GM23338 (cell line): ENCODE measurements around the gene RAB36. TPM values are rescaled to one million over a fixed set of nuclear protein-coding genes. Genes with fewer than 3 reads are reported as not detected.

ENCODE experiments used
- ATAC-seq: fragments of 200-7000 bp; cut with Tn5 transposase; 3 replicates; pipeline ENCODE4 v1.9.1; 2020
- DNase-seq: peaks from one replicate; pipeline ENCODE4 v3.0.0-alpha.2; 2015; ENCODE audit warnings: low spot score
- H2AFZ ChIP-seq: fragments of 200-600 bp; sonication (generic); 2 replicates; pipeline ENCODE4 v1.8.0; 2016; ENCODE audit warnings: antibody characterized with exemption, mild to moderate bottlenecking, moderate library complexity
- H3F3A ChIP-seq: fragments of 200-600 bp; sonication (generic); replicated peaks from 2 replicates; pipeline ENCODE4 v1.8.0; 2017; ENCODE audit warnings: antibody characterized with exemption, mixed run types, low read depth
- H3K27ac ChIP-seq: fragments of 200-600 bp; sonication (generic); 2 replicates; pipeline ENCODE4 v1.6.1; 2016; ENCODE audit warnings: low read depth
- H3K27me3 ChIP-seq: fragments of 200-600 bp; sonication (generic); 2 replicates; pipeline ENCODE4 v1.8.0; 2016; ENCODE audit warnings: mild to moderate bottlenecking, mixed run types, moderate library complexity; ENCODE audit not compliant: insufficient read depth
- H3K36me3 ChIP-seq: fragments of 200-600 bp; sonication (generic); 2 replicates; pipeline ENCODE4 v1.8.0; 2016; ENCODE audit warnings: mild to moderate bottlenecking; ENCODE audit not compliant: insufficient read depth
- H3K4me1 ChIP-seq: fragments of 200-600 bp; sonication (generic); 2 replicates; pipeline ENCODE4 v1.8.0; 2016; ENCODE audit warnings: mild to moderate bottlenecking, moderate library complexity; ENCODE audit not compliant: insufficient read depth
- H3K4me2 ChIP-seq: fragments of 200-600 bp; sonication (generic); 2 replicates; pipeline ENCODE4 v1.7.1; 2017; ENCODE audit warnings: mixed run types
- H3K4me3 ChIP-seq: fragments of 200-600 bp; sonication (generic); 2 replicates; pipeline ENCODE4 v1.6.1; 2016; ENCODE audit warnings: mixed run types
- H3K79me2 ChIP-seq: fragments of 200-600 bp; sonication (generic); replicated peaks from 2 replicates; pipeline ENCODE4 v1.8.0; 2017; ENCODE audit warnings: mild to moderate bottlenecking; ENCODE audit not compliant: insufficient read depth
- H3K9me2 ChIP-seq: fragments of 200-600 bp; sonication (generic); 2 replicates; pipeline ENCODE4 v1.8.0; 2017; ENCODE audit not compliant: insufficient read depth
- H4K20me1 ChIP-seq: fragments of 200-600 bp; sonication (generic); replicated peaks from 2 replicates; pipeline ENCODE4 v1.8.0; 2017; ENCODE audit warnings: mild to moderate bottlenecking; ENCODE audit not compliant: insufficient read depth
- H3K27ac Mint-ChIP-seq: 2 replicates; pipeline ENCODE4 v1.8.0; 2020; ENCODE audit warnings: inconsistent platforms, mild to moderate bottlenecking, moderate library complexity, mixed read lengths
- H3K27me3 Mint-ChIP-seq: 3 replicates; pipeline ENCODE4 v1.8.0; 2022; ENCODE audit warnings: low read depth, mild to moderate bottlenecking, moderate library complexity, mixed read lengths, inconsistent platforms; ENCODE audit not compliant: insufficient read depth, poor library complexity
- H3K36me3 Mint-ChIP-seq: 3 replicates; pipeline ENCODE4 v1.8.0; 2021; ENCODE audit warnings: low read depth, mild to moderate bottlenecking, inconsistent platforms, moderate library complexity, mixed read lengths
- H3K4me1 Mint-ChIP-seq: 3 replicates; pipeline ENCODE4 v1.8.0; 2020; ENCODE audit warnings: mild to moderate bottlenecking, inconsistent platforms, mixed read lengths
- H3K4me3 Mint-ChIP-seq: 3 replicates; pipeline ENCODE4 v1.8.0; 2021; ENCODE audit warnings: moderate library complexity, mild to moderate bottlenecking, inconsistent platforms, mixed read lengths
- H3K9me3 Mint-ChIP-seq: 3 replicates; pipeline ENCODE4 v1.8.0; 2020; ENCODE audit warnings: moderate library complexity, mild to moderate bottlenecking, inconsistent platforms, mixed read lengths
- CREB1 ChIP-seq: fragments of 250-450 bp; sonication (Bioruptor Pico); IDR thresholded peaks from 2 replicates; pipeline ENCODE4 v1.5.0; 2020; ENCODE audit warnings: low read depth, mild to moderate bottlenecking, moderate library complexity
- CTCF ChIP-seq, 2 experiments: fragments of 200-600 bp in 1 of 2; sonication (generic) in 1 of 2; conservative IDR thresholded peaks; 2 replicates each; pipeline versions ENCODE4 v1.5.1 to v1.6.1; 2016 to 2017; ENCODE audit warnings: antibody characterized with exemption in 2 of 2, low read depth in 2 of 2, mild to moderate bottlenecking in 2 of 2, moderate library complexity in 1 of 2
- EZH2 ChIP-seq: fragments of 200-600 bp; sonication (generic); IDR thresholded peaks from one replicate; pipeline ENCODE4 v1.8.0; 2017; ENCODE audit warnings: antibody characterized with exemption, mild to moderate bottlenecking, low read depth; ENCODE audit not compliant: unreplicated experiment
- EZH2phosphoT487 ChIP-seq: fragments of 200-600 bp; sonication (generic); IDR thresholded peaks from one replicate; pipeline ENCODE4 v1.8.1; 2018; ENCODE audit warnings: antibody characterized with exemption; ENCODE audit not compliant: unreplicated experiment
- JUNB ChIP-seq: IDR thresholded peaks from one replicate; pipeline ENCODE4 v1.6.1; 2016; ENCODE audit warnings: antibody characterized with exemption; ENCODE audit not compliant: unreplicated experiment
- NANOG ChIP-seq: IDR thresholded peaks from 2 replicates; pipeline ENCODE4 v1.6.1; 2016; ENCODE audit warnings: antibody characterized with exemption, borderline replicate concordance
- POLR2AphosphoS5 ChIP-seq: IDR thresholded peaks from 2 replicates; pipeline ENCODE4 v1.6.1; 2016; ENCODE audit warnings: antibody characterized with exemption, low read depth
- STAT1 ChIP-seq: IDR thresholded peaks from one replicate; pipeline ENCODE4 v1.6.1; 2016; ENCODE audit warnings: antibody characterized with exemption; ENCODE audit not compliant: unreplicated experiment
- ZNF114 ChIP-seq: fragments of 250-450 bp; sonication (Bioruptor Pico); IDR thresholded peaks from 2 replicates; pipeline ENCODE4 v1.5.0; 2020; ENCODE audit warnings: mild to moderate bottlenecking, moderate library complexity
- ZNF331 ChIP-seq: fragments of 250-450 bp; sonication (Bioruptor Pico); IDR thresholded peaks from 2 replicates; pipeline ENCODE4 v1.5.0; 2020; ENCODE audit warnings: low read depth, mild to moderate bottlenecking, moderate library complexity
- ZNF462 ChIP-seq: fragments of 250-450 bp; sonication (Bioruptor Pico); IDR thresholded peaks from 2 replicates; pipeline ENCODE4 v1.5.0; 2020; ENCODE audit warnings: mild to moderate bottlenecking, moderate library complexity
- polyA plus RNA-seq: library from polyadenylated mRNA; unstranded; fragments of >200 nt; fragmentation: Nextera tagmentation; extraction: Ambion mirVana; gene quantifications from 2 replicates; pipeline ENCODE4 v1.2.1, GENCODE V29; 2016
- total RNA-seq: library from RNA; depleted of rRNA; stranded (reverse); fragments of >200 nt; shearing (Covaris generic); gene quantifications from 2 replicates; pipeline ENCODE4 v1.2.3, GENCODE V29; 2014
- TF ChIP-seq, protein P1 (sequence below): IDR thresholded peaks from 2 replicates; pipeline ENCODE4 v1.6.1; 2016; ENCODE audit warnings: antibody characterized with exemption
- TF ChIP-seq, protein P2 (sequence below): IDR thresholded peaks from one replicate; pipeline ENCODE4 v1.6.1; 2018; ENCODE audit warnings: antibody characterized with exemption; ENCODE audit not compliant: unreplicated experiment

The RAB36 gene
- total and polyA plus RNA-seq, 2 experiments from 2014 or later, result 0.58 to 1.2 TPM

- TF ChIP-seq ZNF114 (CRISPR knock-in tag) (no peak), JUNB (no peak), CREB1 (CRISPR knock-in tag) (no peak), ZNF462 (CRISPR knock-in tag) (no peak), EZH2 (no peak), STAT1 (no peak), EZH2phosphoT487 (no peak), POLR2AphosphoS5 (no peak), NANOG (no peak), CTCF (conservative IDR thresholded peaks at IDR 0.05; ENCODE audit: low read depth in 2 of 2) (no peak), ZNF331 (no peak)
- TF ChIP-seq, protein P1, sequence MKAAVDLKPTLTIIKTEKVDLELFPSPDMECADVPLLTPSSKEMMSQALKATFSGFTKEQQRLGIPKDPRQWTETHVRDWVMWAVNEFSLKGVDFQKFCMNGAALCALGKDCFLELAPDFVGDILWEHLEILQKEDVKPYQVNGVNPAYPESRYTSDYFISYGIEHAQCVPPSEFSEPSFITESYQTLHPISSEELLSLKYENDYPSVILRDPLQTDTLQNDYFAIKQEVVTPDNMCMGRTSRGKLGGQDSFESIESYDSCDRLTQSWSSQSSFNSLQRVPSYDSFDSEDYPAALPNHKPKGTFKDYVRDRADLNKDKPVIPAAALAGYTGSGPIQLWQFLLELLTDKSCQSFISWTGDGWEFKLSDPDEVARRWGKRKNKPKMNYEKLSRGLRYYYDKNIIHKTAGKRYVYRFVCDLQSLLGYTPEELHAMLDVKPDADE, result no peak
- TF ChIP-seq, protein P2, sequence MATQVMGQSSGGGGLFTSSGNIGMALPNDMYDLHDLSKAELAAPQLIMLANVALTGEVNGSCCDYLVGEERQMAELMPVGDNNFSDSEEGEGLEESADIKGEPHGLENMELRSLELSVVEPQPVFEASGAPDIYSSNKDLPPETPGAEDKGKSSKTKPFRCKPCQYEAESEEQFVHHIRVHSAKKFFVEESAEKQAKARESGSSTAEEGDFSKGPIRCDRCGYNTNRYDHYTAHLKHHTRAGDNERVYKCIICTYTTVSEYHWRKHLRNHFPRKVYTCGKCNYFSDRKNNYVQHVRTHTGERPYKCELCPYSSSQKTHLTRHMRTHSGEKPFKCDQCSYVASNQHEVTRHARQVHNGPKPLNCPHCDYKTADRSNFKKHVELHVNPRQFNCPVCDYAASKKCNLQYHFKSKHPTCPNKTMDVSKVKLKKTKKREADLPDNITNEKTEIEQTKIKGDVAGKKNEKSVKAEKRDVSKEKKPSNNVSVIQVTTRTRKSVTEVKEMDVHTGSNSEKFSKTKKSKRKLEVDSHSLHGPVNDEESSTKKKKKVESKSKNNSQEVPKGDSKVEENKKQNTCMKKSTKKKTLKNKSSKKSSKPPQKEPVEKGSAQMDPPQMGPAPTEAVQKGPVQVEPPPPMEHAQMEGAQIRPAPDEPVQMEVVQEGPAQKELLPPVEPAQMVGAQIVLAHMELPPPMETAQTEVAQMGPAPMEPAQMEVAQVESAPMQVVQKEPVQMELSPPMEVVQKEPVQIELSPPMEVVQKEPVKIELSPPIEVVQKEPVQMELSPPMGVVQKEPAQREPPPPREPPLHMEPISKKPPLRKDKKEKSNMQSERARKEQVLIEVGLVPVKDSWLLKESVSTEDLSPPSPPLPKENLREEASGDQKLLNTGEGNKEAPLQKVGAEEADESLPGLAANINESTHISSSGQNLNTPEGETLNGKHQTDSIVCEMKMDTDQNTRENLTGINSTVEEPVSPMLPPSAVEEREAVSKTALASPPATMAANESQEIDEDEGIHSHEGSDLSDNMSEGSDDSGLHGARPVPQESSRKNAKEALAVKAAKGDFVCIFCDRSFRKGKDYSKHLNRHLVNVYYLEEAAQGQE, result no peak
- H3K79me2 ChIP-seq, result peaks cover 63% of the 10 kb centered on the region
- peak; percentile 1; the same call in 2 of the 3 replicates for ATAC-seq
- peak overlapping the region; percentile 66 for H3K4me3 ChIP-seq
- H3K9me2 ChIP-seq, result no peaks in the 10 kb centered on the region
- peak overlapping the region; percentile 83 for H3K4me3 Mint-ChIP-seq
- peaks cover 11% of the 10 kb centered on the region for H3K27me3 ChIP-seq
- H3K4me1 Mint-ChIP-seq, result peaks cover 62% of the 10 kb centered on the region
- H3K9me3 Mint-ChIP-seq, result no peaks in the 10 kb centered on the region; the same call in 2 of the 3 replicates
- peaks cover 58% of the 10 kb centered on the region for H3K4me1 ChIP-seq
- H4K20me1 ChIP-seq, result peaks cover 51% of the 10 kb centered on the region
- no peaks in the 10 kb centered on the region for H3K36me3 ChIP-seq
- DNase-seq, result peak; percentile 47
- H3F3A ChIP-seq, result peaks cover 9% of the 10 kb centered on the region; the same call in 1 of the 2 replicates
- peaks cover 39% of the 10 kb centered on the region for H3K36me3 Mint-ChIP-seq
- peaks cover 33% of the 10 kb centered on the region for H3K27me3 Mint-ChIP-seq
- H3K27ac Mint-ChIP-seq, result no peak overlapping the region
- no peak overlapping the region for H2AFZ ChIP-seq
- no peak overlapping the region for H3K27ac ChIP-seq
- H3K4me2 ChIP-seq, result peak overlapping the region; percentile 93
Measured at GRCh38 chr22:23182309-23183060, 37.2 kb downstream of the RAB36 start.
